ENCODE measurements around the gene GPR141.

GPR141 gene

GRCh38 chr7:37770838-37771237 lies 87.3 kb downstream of the GPR141 start:
- no peaks in the 10 kb centered on the region for H3K27me3 ChIP-seq (replicated peaks in 2 of 5; ENCODE audit: control insufficient read depth in 4 of 5, insufficient read depth in 5 of 5, low read length in 4 of 5)
- H3K27ac ChIP-seq (ENCODE audit: insufficient read depth in 1 of 2, low read depth in 1 of 2, low read length in 2 of 2, poor library complexity in 1 of 2, severe bottlenecking in 2 of 2), result no peak overlapping the region
- peaks cover 25 to 49% (median 29%) of the 10 kb centered on the region in 4 experiments for H3K4me1 ChIP-seq (ENCODE audit: control extremely low read depth in 1 of 4, control insufficient read depth in 4 of 4, insufficient read depth in 4 of 4, low read length in 3 of 4)
- DNase-seq, result peak in 2 of 3 donors; percentile 38 to 64
- H3K9me3 ChIP-seq (ENCODE audit: control extremely low read depth in 1 of 5, control insufficient read depth in 4 of 5, insufficient read depth in 2 of 5, low read depth in 1 of 5, low read length in 4 of 5), result peaks cover 0 to 4% (median under 1%) of the 10 kb centered on the region in 5 experiments
- CTCF ChIA-PET, result interaction anchor here (1.9 kb wide), 1 partner anchor 11 kb away, joined by 4 read pairs; no protein-coding TSS in a partner anchor
- POLR2A ChIA-PET, result no interaction called here
- H3K4me3 ChIP-seq (ENCODE audit: control insufficient read depth in 1 of 7, extremely low read depth in 1 of 7, insufficient read depth in 4 of 7, low read depth in 2 of 7, low read length in 6 of 7), result no peak overlapping the region
- WGBS (ENCODE audit: insufficient coverage), result 60% methylated on average over 5 of the region's 6 CpGs
- H3K36me3 ChIP-seq (ENCODE audit: control insufficient read depth in 4 of 4, insufficient read depth in 4 of 4, low read length in 3 of 4), result no peaks in the 10 kb centered on the region

- WGBS (ENCODE audit: insufficient coverage), result 29% methylated on average over 2 of the region's 3 CpGs
- DNase-seq, result no peak
- POLR2A ChIA-PET, result no interaction called here
- Histone ChIP-seq H3K27me3 (replicated peaks in 2 of 5; ENCODE audit: control insufficient read depth in 4 of 5, insufficient read depth in 5 of 5, low read length in 4 of 5) (no peaks in the 10 kb centered on the region), H3K9me3 (ENCODE audit: control extremely low read depth in 1 of 5, control insufficient read depth in 4 of 5, insufficient read depth in 2 of 5, low read depth in 1 of 5, low read length in 4 of 5) (peaks cover 0 to 8% (median 5%) of the 10 kb centered on the region in 5 experiments), H3K27ac (ENCODE audit: insufficient read depth in 1 of 2, low read depth in 1 of 2, low read length in 2 of 2, poor library complexity in 1 of 2, severe bottlenecking in 2 of 2) (no peak overlapping the region), H3K4me3 (ENCODE audit: control insufficient read depth in 1 of 7, extremely low read depth in 1 of 7, insufficient read depth in 4 of 7, low read depth in 2 of 7, low read length in 6 of 7) (no peak overlapping the region), H3K4me1 (ENCODE audit: control extremely low read depth in 1 of 4, control insufficient read depth in 4 of 4, insufficient read depth in 4 of 4, low read length in 3 of 4) (peaks cover 20 to 44% (median 24%) of the 10 kb centered on the region in 4 experiments), H3K36me3 (ENCODE audit: control insufficient read depth in 4 of 4, insufficient read depth in 4 of 4, low read length in 3 of 4) (peaks cover 0 to under 1% (median 0%) of the 10 kb centered on the region in 4 experiments)
- CTCF ChIA-PET, result interaction anchor here (1.4 to 1.9 kb wide), 2 partner anchors 11 to 41 kb away, joined by 4 read pairs; no protein-coding TSS in a partner anchor
These were observed 87.8 kb downstream of the GPR141 start for GRCh38 chr7:37771342-37771741.

- Histone ChIP-seq H3K9me3 (ENCODE audit: control extremely low read depth in 1 of 5, control insufficient read depth in 4 of 5, insufficient read depth in 2 of 5, low read depth in 1 of 5, low read length in 4 of 5) (peaks cover 0 to 12% (median 7%) of the 10 kb centered on the region in 5 experiments), H3K36me3 (ENCODE audit: control insufficient read depth in 4 of 4, insufficient read depth in 4 of 4, low read length in 3 of 4) (peaks cover 0 to 2% (median 0%) of the 10 kb centered on the region in 4 experiments), H3K27ac (ENCODE audit: insufficient read depth in 1 of 2, low read depth in 1 of 2, low read length in 2 of 2, poor library complexity in 1 of 2, severe bottlenecking in 2 of 2) (no peak overlapping the region), H3K27me3 (replicated peaks in 2 of 5; ENCODE audit: control insufficient read depth in 4 of 5, insufficient read depth in 5 of 5, low read length in 4 of 5) (no peaks in the 10 kb centered on the region), H3K4me1 (ENCODE audit: control extremely low read depth in 1 of 4, control insufficient read depth in 4 of 4, insufficient read depth in 4 of 4, low read length in 3 of 4) (peaks cover 15 to 40% (median 19%) of the 10 kb centered on the region in 4 experiments), H3K4me3 (ENCODE audit: control insufficient read depth in 1 of 7, extremely low read depth in 1 of 7, insufficient read depth in 4 of 7, low read depth in 2 of 7, low read length in 6 of 7) (no peak overlapping the region)
- POLR2A ChIA-PET, result no interaction called here
- no peak for DNase-seq
- 86% methylated on average over 1 of the region's 1 CpG for WGBS (ENCODE audit: insufficient coverage)
- CTCF ChIA-PET, result interaction anchor here (1.0 to 1.4 kb wide), 2 partner anchors 40 to 42 kb away, joined by 3 to 4 read pairs; no protein-coding TSS in a partner anchor
These were observed 88.2 kb downstream of the GPR141 start for GRCh38 chr7:37771801-37772200.

DNA sequence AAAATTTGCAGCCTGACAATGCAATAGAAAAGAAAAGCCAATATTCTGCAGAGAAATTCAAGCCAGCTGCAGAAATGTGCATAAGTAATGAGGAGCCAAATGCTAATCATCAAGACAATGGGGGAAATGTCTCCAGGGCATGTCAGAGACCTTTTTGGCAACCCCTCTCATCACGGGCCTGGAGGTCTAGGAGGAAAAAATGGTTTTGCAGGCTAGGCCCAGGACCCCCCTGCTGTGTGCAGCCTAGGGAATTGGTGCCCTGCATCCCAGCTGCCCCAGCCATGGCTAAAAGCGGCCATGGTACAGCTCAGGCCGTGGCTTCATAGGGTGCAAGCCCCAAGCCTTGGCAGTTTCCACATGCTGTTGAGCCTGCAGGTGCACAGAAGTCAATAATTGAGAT lies 92.4 kb downstream of the GPR141 start:
- H3K4me1 ChIP-seq (ENCODE audit: control extremely low read depth in 1 of 4, control insufficient read depth in 4 of 4, insufficient read depth in 4 of 4, low read length in 3 of 4), result peaks cover 0 to 12% (median under 1%) of the 10 kb centered on the region in 4 experiments
- DNase-seq, result no peak
- CTCF ChIA-PET, result no interaction called here
- no peak overlapping the region for H3K4me3 ChIP-seq (ENCODE audit: control insufficient read depth in 1 of 7, extremely low read depth in 1 of 7, insufficient read depth in 4 of 7, low read depth in 2 of 7, low read length in 6 of 7)
- no peak overlapping the region for H3K27ac ChIP-seq (ENCODE audit: insufficient read depth in 1 of 2, low read depth in 1 of 2, low read length in 2 of 2, poor library complexity in 1 of 2, severe bottlenecking in 2 of 2)
- peaks cover 0 to 2% (median 0%) of the 10 kb centered on the region in 4 experiments for H3K36me3 ChIP-seq (ENCODE audit: control insufficient read depth in 4 of 4, insufficient read depth in 4 of 4, low read length in 3 of 4)
- no peaks in the 10 kb centered on the region for H3K27me3 ChIP-seq (replicated peaks in 2 of 5; ENCODE audit: control insufficient read depth in 4 of 5, insufficient read depth in 5 of 5, low read length in 4 of 5)
- H3K9me3 ChIP-seq (ENCODE audit: control extremely low read depth in 1 of 5, control insufficient read depth in 4 of 5, insufficient read depth in 2 of 5, low read depth in 1 of 5, low read length in 4 of 5), result peaks cover 0 to 25% (median 7%) of the 10 kb centered on the region in 5 experiments
- WGBS (ENCODE audit: insufficient coverage), result 100% methylated on average over 3 of the region's 3 CpGs
- POLR2A ChIA-PET, result no interaction called here

GRCh38 chr7:37781156-37781555 lies 97.6 kb downstream of the GPR141 start:
- Histone ChIP-seq H3K4me1 (ENCODE audit: control extremely low read depth in 1 of 4, control insufficient read depth in 4 of 4, insufficient read depth in 4 of 4, low read length in 3 of 4) (peaks cover 0 to 2% (median 0%) of the 10 kb centered on the region in 4 experiments), H3K27me3 (replicated peaks in 2 of 5; ENCODE audit: control insufficient read depth in 4 of 5, insufficient read depth in 5 of 5, low read length in 4 of 5) (no peaks in the 10 kb centered on the region), H3K9me3 (ENCODE audit: control extremely low read depth in 1 of 5, control insufficient read depth in 4 of 5, insufficient read depth in 2 of 5, low read depth in 1 of 5, low read length in 4 of 5) (peaks cover 0 to 18% (median 4%) of the 10 kb centered on the region in 5 experiments), H3K4me3 (ENCODE audit: control insufficient read depth in 1 of 7, extremely low read depth in 1 of 7, insufficient read depth in 4 of 7, low read depth in 2 of 7, low read length in 6 of 7) (no peak overlapping the region), H3K36me3 (ENCODE audit: control insufficient read depth in 4 of 4, insufficient read depth in 4 of 4, low read length in 3 of 4) (peaks cover 0 to 2% (median 0%) of the 10 kb centered on the region in 4 experiments), H3K27ac (ENCODE audit: insufficient read depth in 1 of 2, low read depth in 1 of 2, low read length in 2 of 2, poor library complexity in 1 of 2, severe bottlenecking in 2 of 2) (no peak overlapping the region)
- ChIA-PET POLR2A (no interaction called here), CTCF (interaction anchor here (1.7 kb wide), 1 partner anchor 11 kb away, joined by 4 read pairs; no protein-coding TSS in a partner anchor)
- DNase-seq, result no peak
- no CpG with 5 or more reads among the region's 2 CpGs for WGBS (ENCODE audit: insufficient coverage)

DNA sequence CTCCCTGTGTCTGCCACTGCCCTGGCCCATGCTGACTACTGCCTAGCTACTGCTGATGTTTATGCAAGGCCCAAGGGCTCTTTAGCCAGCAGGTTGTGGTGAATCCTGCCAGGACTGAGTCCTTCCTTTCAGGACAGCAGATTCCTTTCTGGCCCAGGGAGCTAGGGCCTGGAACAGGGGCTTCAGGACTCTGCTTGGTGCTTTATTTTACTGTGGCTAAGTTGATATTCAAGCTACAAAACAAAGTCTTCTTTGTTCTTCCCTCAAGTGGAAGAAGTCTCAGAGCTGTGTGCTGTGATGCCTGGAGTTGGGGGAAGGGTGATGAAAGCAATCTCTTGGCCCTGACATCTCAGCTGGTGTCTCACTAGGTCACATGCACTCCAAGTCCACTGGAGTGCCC lies 98.6 kb downstream of the GPR141 start:
- no peaks in the 10 kb centered on the region for H3K36me3 ChIP-seq (ENCODE audit: control insufficient read depth in 4 of 4, insufficient read depth in 4 of 4, low read length in 3 of 4)
- DNase-seq, result no peak
- POLR2A ChIA-PET, result no interaction called here
- H3K9me3 ChIP-seq (ENCODE audit: control extremely low read depth in 1 of 5, control insufficient read depth in 4 of 5, insufficient read depth in 2 of 5, low read depth in 1 of 5, low read length in 4 of 5), result peaks cover 0 to 10% (median 2%) of the 10 kb centered on the region in 5 experiments
- CTCF ChIA-PET, result interaction anchor here (1.7 kb wide), 1 partner anchor 12 kb away, joined by 4 read pairs; no protein-coding TSS in a partner anchor
- no peak overlapping the region for H3K27ac ChIP-seq (ENCODE audit: insufficient read depth in 1 of 2, low read depth in 1 of 2, low read length in 2 of 2, poor library complexity in 1 of 2, severe bottlenecking in 2 of 2)
- no peak overlapping the region for H3K4me3 ChIP-seq (ENCODE audit: control insufficient read depth in 1 of 7, extremely low read depth in 1 of 7, insufficient read depth in 4 of 7, low read depth in 2 of 7, low read length in 6 of 7)
- peaks cover 3 to 10% (median 4%) of the 10 kb centered on the region in 4 experiments for H3K4me1 ChIP-seq (ENCODE audit: control extremely low read depth in 1 of 4, control insufficient read depth in 4 of 4, insufficient read depth in 4 of 4, low read length in 3 of 4)
- H3K27me3 ChIP-seq (replicated peaks in 2 of 5; ENCODE audit: control insufficient read depth in 4 of 5, insufficient read depth in 5 of 5, low read length in 4 of 5), result no peaks in the 10 kb centered on the region

DNA sequence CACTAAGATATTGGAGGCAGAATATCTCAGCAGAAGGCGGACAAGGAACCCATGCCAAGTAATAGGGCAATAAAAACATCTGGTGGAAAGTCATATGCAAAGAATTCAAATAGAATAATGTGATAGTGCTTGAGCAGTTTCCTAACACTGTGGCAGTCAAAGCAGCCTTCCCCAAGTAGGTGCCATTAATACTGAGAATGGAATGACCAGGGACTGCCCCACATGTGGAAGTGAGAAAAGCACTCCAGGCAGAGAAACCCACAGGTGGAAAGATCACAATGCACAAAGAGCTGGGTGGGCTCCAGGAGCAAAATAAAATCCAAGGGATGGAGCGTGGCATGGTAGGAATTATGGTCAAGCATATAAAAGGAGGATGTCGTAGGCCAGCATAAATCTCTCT lies 100.4 kb downstream of the GPR141 start:
- Histone ChIP-seq H3K27me3 (replicated peaks in 2 of 5; ENCODE audit: control insufficient read depth in 4 of 5, insufficient read depth in 5 of 5, low read length in 4 of 5) (no peaks in the 10 kb centered on the region), H3K27ac (ENCODE audit: insufficient read depth in 1 of 2, low read depth in 1 of 2, low read length in 2 of 2, poor library complexity in 1 of 2, severe bottlenecking in 2 of 2) (no peak overlapping the region), H3K36me3 (ENCODE audit: control insufficient read depth in 4 of 4, insufficient read depth in 4 of 4, low read length in 3 of 4) (no peaks in the 10 kb centered on the region), H3K9me3 (ENCODE audit: control extremely low read depth in 1 of 5, control insufficient read depth in 4 of 5, insufficient read depth in 2 of 5, low read depth in 1 of 5, low read length in 4 of 5) (no peaks in the 10 kb centered on the region), H3K4me1 (ENCODE audit: control extremely low read depth in 1 of 4, control insufficient read depth in 4 of 4, insufficient read depth in 4 of 4, low read length in 3 of 4) (peaks cover 3 to 14% (median 9%) of the 10 kb centered on the region in 4 experiments), H3K4me3 (ENCODE audit: control insufficient read depth in 1 of 7, extremely low read depth in 1 of 7, insufficient read depth in 4 of 7, low read depth in 2 of 7, low read length in 6 of 7) (no peak overlapping the region)
- DNase-seq, result no peak
- WGBS (ENCODE audit: insufficient coverage), result 100% methylated on average over 2 of the region's 3 CpGs
- POLR2A ChIA-PET, result no interaction called here
- CTCF ChIA-PET, result no interaction called here
